ENCODE results near the gene PDE10A. TPM values are rescaled to one million over a fixed set of nuclear protein-coding genes. Genes with fewer than 3 reads are reported as not detected.

Gene PDE10A
- total RNA-seq (2014; rRNA removed; shearing (Covaris generic)): 233 and 245 TPM in 2 replicates
- 110 and 117 TPM in 2 replicates for polyA plus RNA-seq (2014; cell fraction: nucleus; rRNA removed)

GRCh38 chr6:165662749-165663376 is at the start of gene PDE10A:
TSS of gene PDE10A (minus strand) at chr6:165663241. CDS start at chr6:165662811, 430 bp downstream.
- peak; percentile 36 for DNase-seq (ENCODE audit: extremely low read depth, low read depth)

DNA sequence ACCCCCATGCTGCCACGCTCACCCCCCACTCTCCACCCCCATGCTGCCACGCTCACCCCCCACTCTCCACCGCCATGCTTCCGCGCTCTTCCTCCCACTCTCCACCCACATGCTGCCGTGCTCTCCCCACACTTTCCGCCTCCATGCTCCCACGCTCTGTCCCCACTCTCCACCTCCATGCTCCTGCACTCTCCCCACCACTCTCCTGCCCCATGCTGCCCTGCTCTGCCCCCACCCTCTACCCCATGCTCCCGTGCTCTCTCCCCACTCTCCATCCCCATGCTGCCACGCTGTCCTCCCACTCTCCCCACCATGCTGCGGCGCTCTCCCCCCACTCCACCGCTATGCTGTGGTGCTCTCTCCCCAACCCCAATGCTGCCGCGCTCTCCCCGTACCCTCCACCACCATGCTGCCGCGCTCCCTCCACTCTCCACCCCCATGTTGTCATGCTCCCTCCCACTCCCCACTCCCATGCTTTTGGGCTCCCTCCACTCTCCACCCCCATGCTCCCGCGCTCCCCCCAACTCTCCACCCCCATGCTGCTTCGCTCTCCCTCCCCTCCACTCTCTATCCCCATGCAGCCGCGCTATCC is 46.0 kb upstream of the PDE10A start:
- DNase-seq (ENCODE audit: extremely low read depth, low read depth): no peak

DNA sequence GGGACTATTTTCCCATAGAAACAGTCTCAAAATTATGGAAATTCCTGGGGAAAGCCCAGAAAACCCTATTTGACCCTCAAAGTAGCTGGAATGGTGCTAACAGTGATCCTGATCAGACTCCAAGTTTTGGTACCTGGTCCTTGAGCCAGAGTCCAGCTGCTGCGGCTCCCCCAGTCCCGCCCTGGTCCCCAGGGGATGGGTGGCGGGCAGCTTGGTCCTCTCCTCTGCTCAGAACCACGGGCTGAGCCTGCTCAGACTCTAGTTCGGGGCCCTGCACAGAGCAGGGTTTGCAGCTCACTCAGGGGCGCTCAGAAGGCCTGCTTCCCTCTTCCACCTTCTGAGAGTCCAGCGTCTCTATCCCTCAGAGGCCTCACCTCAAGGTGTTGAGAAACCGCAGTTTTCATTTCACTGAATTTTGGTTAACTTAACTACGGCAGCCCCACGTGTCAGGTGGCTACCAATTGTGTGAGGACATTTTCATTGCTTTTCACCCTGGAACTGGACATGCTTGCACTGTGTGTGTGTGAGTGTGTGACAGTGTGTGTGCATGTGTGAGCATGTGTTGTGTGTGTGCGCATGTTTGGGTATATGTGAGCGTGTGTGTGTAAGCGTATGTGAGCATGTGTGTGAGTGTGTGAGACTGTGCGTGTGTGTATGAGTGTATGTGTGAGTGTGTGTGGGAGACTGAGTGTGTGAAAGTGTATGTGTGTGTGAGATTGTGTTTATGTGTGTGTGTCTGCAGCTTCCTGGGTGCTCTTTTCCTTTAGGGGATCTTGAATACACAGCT is 44.2 kb upstream of the PDE10A start:
- no peak for DNase-seq (ENCODE audit: extremely low read depth, low read depth)

DNA sequence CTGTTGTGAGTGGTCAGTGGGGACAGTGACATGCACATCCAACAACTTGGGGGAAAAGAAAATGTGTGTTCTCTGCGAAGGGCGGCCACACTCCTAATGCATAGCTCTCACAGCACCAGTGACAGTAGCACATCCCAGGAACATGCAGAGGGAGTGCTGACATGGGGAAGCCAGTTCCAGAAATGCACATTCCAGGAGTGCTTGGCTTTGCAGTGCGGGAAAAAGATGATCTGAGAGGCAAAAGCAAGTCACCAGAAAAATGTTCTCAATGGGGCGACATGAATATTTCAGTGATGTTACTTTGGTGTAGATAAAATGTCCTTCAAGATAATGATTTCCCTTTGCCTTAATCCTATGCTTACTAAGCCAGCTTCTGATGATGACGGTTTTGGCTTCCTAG is 42.9 kb upstream of the PDE10A start:
- DNase-seq (ENCODE audit: extremely low read depth, low read depth): no peak

- no peak for DNase-seq (ENCODE audit: extremely low read depth, low read depth)
Observed at GRCh38 chr6:165704045-165704748, 41.2 kb upstream of the PDE10A start.

DNA sequence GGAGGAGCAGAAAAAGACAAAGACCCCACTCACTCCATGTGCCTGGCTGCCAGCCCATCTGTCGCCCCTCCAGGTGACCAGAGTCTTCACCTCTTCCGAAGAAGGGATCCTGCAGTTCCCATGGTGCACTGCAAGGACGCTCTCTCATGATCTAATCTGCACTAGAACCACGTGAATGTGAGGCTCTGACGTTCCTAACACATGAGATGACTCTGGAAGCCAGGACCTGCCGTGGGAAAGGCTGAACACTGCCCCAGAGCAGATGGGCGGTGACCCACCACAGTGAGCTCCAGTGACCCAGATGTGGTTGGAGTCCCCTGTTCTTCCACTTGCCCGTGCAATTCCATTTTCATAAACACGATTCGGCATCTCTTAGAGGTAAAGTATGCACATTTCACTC is 39.6 kb upstream of the PDE10A start:
- DNase-seq (ENCODE audit: extremely low read depth, low read depth): no peak

- no peak for DNase-seq (ENCODE audit: extremely low read depth, low read depth)
Observed at GRCh38 chr6:165701564-165702354, 38.7 kb upstream of the PDE10A start.

- DNase-seq (ENCODE audit: extremely low read depth, low read depth): no peak
Observed at GRCh38 chr6:165701005-165701404, 38.0 kb upstream of the PDE10A start.

GRCh38 chr6:165698868-165699267 is 35.8 kb upstream of the PDE10A start:
- no peak for DNase-seq (ENCODE audit: extremely low read depth, low read depth)

DNA sequence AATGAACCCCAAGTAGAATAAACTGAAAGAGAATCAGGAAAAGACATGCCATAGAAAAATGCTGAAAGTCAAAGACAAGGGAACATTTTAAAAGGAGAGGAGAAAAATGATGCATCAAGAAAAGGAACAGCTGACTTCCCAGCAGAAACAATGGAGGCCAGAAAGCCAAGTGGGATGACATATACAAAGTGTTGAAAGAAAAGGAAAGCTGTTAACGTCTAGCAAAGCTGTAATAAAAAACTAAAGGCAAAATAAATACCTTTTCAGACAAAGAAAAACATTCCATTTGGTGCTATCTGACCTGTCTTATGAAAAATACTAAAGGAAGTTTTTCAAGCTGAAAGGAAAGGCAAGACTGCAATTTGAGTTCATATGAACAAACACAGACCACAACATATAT is 34.1 kb upstream of the PDE10A start:
- DNase-seq (ENCODE audit: extremely low read depth, low read depth): no peak

- DNase-seq (ENCODE audit: extremely low read depth, low read depth): peak; percentile 17
Observed at GRCh38 chr6:165695722-165696515, 32.9 kb upstream of the PDE10A start.

- DNase-seq (ENCODE audit: extremely low read depth, low read depth): no peak
Observed at GRCh38 chr6:165694296-165694695, 31.3 kb upstream of the PDE10A start.

DNA sequence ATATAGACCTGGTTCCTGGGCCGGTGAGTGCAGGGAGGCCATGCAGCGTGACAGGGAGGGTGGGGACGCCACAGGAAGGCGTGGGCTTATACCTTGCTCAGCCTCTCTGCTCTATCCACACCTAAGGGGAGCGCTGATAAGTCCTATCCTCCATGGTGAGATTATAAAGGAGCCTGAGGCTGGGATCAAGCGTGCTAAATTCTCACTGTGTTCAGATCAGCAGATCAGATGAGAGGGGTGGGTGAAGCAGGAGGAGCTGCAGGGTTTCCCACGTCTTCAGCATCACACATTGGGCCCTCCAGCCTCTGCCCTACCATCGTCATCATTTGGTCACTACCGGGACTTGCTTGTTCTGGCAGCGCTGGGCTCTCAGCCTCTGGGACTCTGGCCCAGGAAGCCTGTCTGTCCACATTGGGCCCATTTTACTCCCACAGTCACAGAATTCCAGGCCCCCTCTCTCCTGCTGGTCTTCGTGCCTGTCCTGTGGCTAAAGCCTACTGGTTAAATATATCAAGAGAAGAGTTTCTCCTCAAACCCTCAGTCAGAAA is 29.1 kb upstream of the PDE10A start:
- DNase-seq (ENCODE audit: extremely low read depth, low read depth): no peak

GRCh38 chr6:165689699-165690098 is 26.7 kb upstream of the PDE10A start:
- DNase-seq (ENCODE audit: extremely low read depth, low read depth): no peak

DNA sequence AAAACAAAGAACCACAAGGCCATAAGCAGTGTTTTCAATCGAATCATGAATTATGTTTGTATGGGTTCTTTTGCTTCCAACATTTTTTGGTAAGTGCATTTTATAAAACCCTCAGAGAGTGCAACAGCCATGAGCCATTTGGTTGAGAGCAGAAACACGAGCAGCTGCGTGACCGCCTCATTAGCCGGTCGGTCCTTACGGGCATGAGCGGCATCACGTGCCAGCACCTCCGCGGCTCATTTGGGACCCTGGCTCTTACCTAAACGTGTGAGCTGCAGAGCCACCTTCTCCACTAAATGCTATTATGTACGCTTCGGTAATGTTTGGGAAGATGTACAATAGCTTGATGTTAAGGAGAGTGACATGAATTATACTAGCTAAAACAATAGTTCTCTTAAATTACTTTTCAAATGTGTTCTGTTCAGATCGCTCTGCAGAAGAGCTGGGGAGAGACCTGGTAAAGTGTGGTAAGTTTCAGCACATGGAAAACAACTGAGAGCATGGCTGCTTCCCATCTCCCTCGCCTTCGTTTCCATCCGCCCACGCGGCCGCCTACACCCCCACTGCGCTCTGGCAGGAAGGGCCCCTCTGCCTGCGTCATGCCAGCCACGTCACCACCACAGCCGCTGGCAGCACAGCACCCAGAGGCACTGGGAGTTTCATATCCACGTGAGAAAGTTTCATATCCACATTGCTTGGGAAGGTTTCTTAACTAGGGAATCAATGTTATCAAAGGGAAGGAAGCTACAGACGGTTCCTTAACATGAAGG is 23.7 kb upstream of the PDE10A start:
- DNase-seq (ENCODE audit: extremely low read depth, low read depth): no peak

- DNase-seq (ENCODE audit: extremely low read depth, low read depth): no peak
Observed at GRCh38 chr6:165685302-165685701, 22.3 kb upstream of the PDE10A start.

DNA sequence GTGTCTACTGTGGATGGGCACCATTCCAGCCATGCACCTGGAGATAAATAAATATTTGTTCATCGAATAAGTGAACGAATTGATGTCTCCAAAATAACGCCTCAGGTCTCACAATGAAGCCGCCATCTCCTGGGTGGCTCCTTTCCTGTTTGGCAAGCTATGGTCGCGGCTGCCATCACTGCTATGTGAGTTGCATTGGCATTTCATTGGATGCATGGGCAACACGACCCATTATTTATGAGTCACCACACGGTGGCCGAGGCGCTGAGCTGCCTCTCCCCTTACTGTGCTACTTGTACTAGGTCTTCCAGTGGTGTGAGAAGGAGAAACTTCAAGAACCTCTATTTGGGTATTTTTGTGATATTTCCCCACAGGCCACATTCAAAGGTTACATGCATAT is 21.3 kb upstream of the PDE10A start:
- DNase-seq (ENCODE audit: extremely low read depth, low read depth): no peak

GRCh38 chr6:165680975-165681374 is 17.9 kb upstream of the PDE10A start:
- DNase-seq (ENCODE audit: extremely low read depth, low read depth): no peak

Measured in NCI-H460 (cell line).